GM23338 (cell line): ENCODE results near the gene MAGEA1. TPM values are rescaled to one million over a fixed set of nuclear protein-coding genes. Genes with fewer than 3 reads are reported as not detected.

Experiments used
- ATAC-seq: fragments of 200-7000 bp; cut with Tn5 transposase; 3 replicates; pipeline ENCODE4 v1.9.1; 2020
- DNase-seq: peaks from one replicate; pipeline ENCODE4 v3.0.0-alpha.2; 2015; ENCODE audit warnings: low spot score
- H2AFZ ChIP-seq: fragments of 200-600 bp; sonication (generic); 2 replicates; pipeline ENCODE4 v1.8.0; 2016; ENCODE audit warnings: antibody characterized with exemption, mild to moderate bottlenecking, moderate library complexity
- H3F3A ChIP-seq: fragments of 200-600 bp; sonication (generic); replicated peaks from 2 replicates; pipeline ENCODE4 v1.8.0; 2017; ENCODE audit warnings: antibody characterized with exemption, mixed run types, low read depth
- H3K27ac ChIP-seq: fragments of 200-600 bp; sonication (generic); 2 replicates; pipeline ENCODE4 v1.6.1; 2016; ENCODE audit warnings: low read depth
- H3K27me3 ChIP-seq: fragments of 200-600 bp; sonication (generic); 2 replicates; pipeline ENCODE4 v1.8.0; 2016; ENCODE audit warnings: mild to moderate bottlenecking, mixed run types, moderate library complexity; ENCODE audit not compliant: insufficient read depth
- H3K36me3 ChIP-seq: fragments of 200-600 bp; sonication (generic); 2 replicates; pipeline ENCODE4 v1.8.0; 2016; ENCODE audit warnings: mild to moderate bottlenecking; ENCODE audit not compliant: insufficient read depth
- H3K4me1 ChIP-seq: fragments of 200-600 bp; sonication (generic); 2 replicates; pipeline ENCODE4 v1.8.0; 2016; ENCODE audit warnings: mild to moderate bottlenecking, moderate library complexity; ENCODE audit not compliant: insufficient read depth
- H3K4me2 ChIP-seq: fragments of 200-600 bp; sonication (generic); 2 replicates; pipeline ENCODE4 v1.7.1; 2017; ENCODE audit warnings: mixed run types
- H3K4me3 ChIP-seq: fragments of 200-600 bp; sonication (generic); 2 replicates; pipeline ENCODE4 v1.6.1; 2016; ENCODE audit warnings: mixed run types
- H3K79me2 ChIP-seq: fragments of 200-600 bp; sonication (generic); replicated peaks from 2 replicates; pipeline ENCODE4 v1.8.0; 2017; ENCODE audit warnings: mild to moderate bottlenecking; ENCODE audit not compliant: insufficient read depth
- H3K9me2 ChIP-seq: fragments of 200-600 bp; sonication (generic); 2 replicates; pipeline ENCODE4 v1.8.0; 2017; ENCODE audit not compliant: insufficient read depth
- H4K20me1 ChIP-seq: fragments of 200-600 bp; sonication (generic); replicated peaks from 2 replicates; pipeline ENCODE4 v1.8.0; 2017; ENCODE audit warnings: mild to moderate bottlenecking; ENCODE audit not compliant: insufficient read depth
- H3K27ac Mint-ChIP-seq: 2 replicates; pipeline ENCODE4 v1.8.0; 2020; ENCODE audit warnings: inconsistent platforms, mild to moderate bottlenecking, moderate library complexity, mixed read lengths
- H3K27me3 Mint-ChIP-seq: 3 replicates; pipeline ENCODE4 v1.8.0; 2022; ENCODE audit warnings: low read depth, mild to moderate bottlenecking, moderate library complexity, mixed read lengths, inconsistent platforms; ENCODE audit not compliant: insufficient read depth, poor library complexity
- H3K36me3 Mint-ChIP-seq: 3 replicates; pipeline ENCODE4 v1.8.0; 2021; ENCODE audit warnings: low read depth, mild to moderate bottlenecking, inconsistent platforms, moderate library complexity, mixed read lengths
- H3K4me1 Mint-ChIP-seq: 3 replicates; pipeline ENCODE4 v1.8.0; 2020; ENCODE audit warnings: mild to moderate bottlenecking, inconsistent platforms, mixed read lengths
- H3K4me3 Mint-ChIP-seq: 3 replicates; pipeline ENCODE4 v1.8.0; 2021; ENCODE audit warnings: moderate library complexity, mild to moderate bottlenecking, inconsistent platforms, mixed read lengths
- H3K9me3 Mint-ChIP-seq: 3 replicates; pipeline ENCODE4 v1.8.0; 2020; ENCODE audit warnings: moderate library complexity, mild to moderate bottlenecking, inconsistent platforms, mixed read lengths
- CREB1 ChIP-seq: fragments of 250-450 bp; sonication (Bioruptor Pico); IDR thresholded peaks from 2 replicates; pipeline ENCODE4 v1.5.0; 2020; ENCODE audit warnings: low read depth, mild to moderate bottlenecking, moderate library complexity
- ETS1 ChIP-seq: IDR thresholded peaks from 2 replicates; pipeline ENCODE4 v1.6.1; 2016; ENCODE audit warnings: antibody characterized with exemption
- EZH2phosphoT487 ChIP-seq: fragments of 200-600 bp; sonication (generic); IDR thresholded peaks from one replicate; pipeline ENCODE4 v1.8.1; 2018; ENCODE audit warnings: antibody characterized with exemption; ENCODE audit not compliant: unreplicated experiment
- ZNF114 ChIP-seq: fragments of 250-450 bp; sonication (Bioruptor Pico); IDR thresholded peaks from 2 replicates; pipeline ENCODE4 v1.5.0; 2020; ENCODE audit warnings: mild to moderate bottlenecking, moderate library complexity
- polyA plus RNA-seq: library from polyadenylated mRNA; unstranded; fragments of >200 nt; fragmentation: Nextera tagmentation; extraction: Ambion mirVana; gene quantifications from 2 replicates; pipeline ENCODE4 v1.2.1, GENCODE V29; 2016
- total RNA-seq: library from RNA; depleted of rRNA; stranded (reverse); fragments of >200 nt; shearing (Covaris generic); gene quantifications from 2 replicates; pipeline ENCODE4 v1.2.3, GENCODE V29; 2014
- TF ChIP-seq, protein P1 (sequence below), 2 experiments: fragments of 200-600 bp in 1 of 2; sonication (generic) in 1 of 2; conservative IDR thresholded peaks; 2 replicates each; pipeline versions ENCODE4 v1.5.1 to v1.6.1; 2016 to 2017; ENCODE audit warnings: antibody characterized with exemption in 2 of 2, low read depth in 2 of 2, mild to moderate bottlenecking in 2 of 2, moderate library complexity in 1 of 2
- TF ChIP-seq, protein P2 (sequence below): fragments of 250-450 bp; sonication (Bioruptor Pico); IDR thresholded peaks from 2 replicates; pipeline ENCODE4 v1.5.0; 2020; ENCODE audit warnings: mild to moderate bottlenecking, moderate library complexity

The MAGEA1 gene
- total and polyA plus RNA-seq, 2 experiments from 2014 or later, result not detected

DNA sequence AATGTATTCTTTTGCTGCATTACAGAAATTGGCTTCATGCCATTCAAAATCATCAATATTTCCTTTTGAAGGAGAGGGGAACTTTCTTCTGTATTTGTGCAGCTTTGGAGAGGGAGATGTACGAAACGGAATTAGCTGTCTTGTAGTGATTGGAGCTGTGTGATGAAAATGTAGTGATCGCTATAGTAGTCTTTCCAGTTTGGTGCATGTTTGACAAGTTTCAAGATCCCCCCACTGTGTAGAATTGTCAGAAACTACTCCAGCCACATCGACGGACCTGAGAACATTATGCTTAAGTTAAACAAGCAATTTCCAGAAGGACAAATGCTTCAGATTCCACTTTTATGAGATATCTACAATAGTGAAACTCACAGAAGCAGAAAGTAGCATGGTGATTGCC, 21.6 kb upstream of the MAGEA1 start:
- no peak overlapping the region for H3K27ac Mint-ChIP-seq
- H3K4me3 ChIP-seq, result no peak overlapping the region
- H3K9me3 Mint-ChIP-seq, result no peaks in the 10 kb centered on the region

GRCh38 chrX:153158319-153158718, 20.8 kb upstream of the MAGEA1 start:
- no peaks in the 10 kb centered on the region for H3K4me1 Mint-ChIP-seq
- Histone ChIP-seq H2AFZ (no peak overlapping the region), H3K4me2 (no peak overlapping the region), H3K27me3 (no peaks in the 10 kb centered on the region), H3K4me3 (no peak overlapping the region), H3F3A (no peaks in the 10 kb centered on the region), H3K79me2 (no peaks in the 10 kb centered on the region), H3K4me1 (no peaks in the 10 kb centered on the region), H3K36me3 (no peaks in the 10 kb centered on the region), H4K20me1 (no peaks in the 10 kb centered on the region), H3K9me2 (no peaks in the 10 kb centered on the region), H3K27ac (no peak overlapping the region)
- no peak overlapping the region for H3K27ac Mint-ChIP-seq
- no peak overlapping the region for H3K4me3 Mint-ChIP-seq
- H3K27me3 Mint-ChIP-seq, result no peaks in the 10 kb centered on the region
- DNase-seq (no peak), ATAC-seq (no peak)
- H3K36me3 Mint-ChIP-seq, result no peaks in the 10 kb centered on the region
- H3K9me3 Mint-ChIP-seq, result no peaks in the 10 kb centered on the region
- TF ChIP-seq ZNF114 (CRISPR knock-in tag), result no peak
- TF ChIP-seq, protein P1, sequence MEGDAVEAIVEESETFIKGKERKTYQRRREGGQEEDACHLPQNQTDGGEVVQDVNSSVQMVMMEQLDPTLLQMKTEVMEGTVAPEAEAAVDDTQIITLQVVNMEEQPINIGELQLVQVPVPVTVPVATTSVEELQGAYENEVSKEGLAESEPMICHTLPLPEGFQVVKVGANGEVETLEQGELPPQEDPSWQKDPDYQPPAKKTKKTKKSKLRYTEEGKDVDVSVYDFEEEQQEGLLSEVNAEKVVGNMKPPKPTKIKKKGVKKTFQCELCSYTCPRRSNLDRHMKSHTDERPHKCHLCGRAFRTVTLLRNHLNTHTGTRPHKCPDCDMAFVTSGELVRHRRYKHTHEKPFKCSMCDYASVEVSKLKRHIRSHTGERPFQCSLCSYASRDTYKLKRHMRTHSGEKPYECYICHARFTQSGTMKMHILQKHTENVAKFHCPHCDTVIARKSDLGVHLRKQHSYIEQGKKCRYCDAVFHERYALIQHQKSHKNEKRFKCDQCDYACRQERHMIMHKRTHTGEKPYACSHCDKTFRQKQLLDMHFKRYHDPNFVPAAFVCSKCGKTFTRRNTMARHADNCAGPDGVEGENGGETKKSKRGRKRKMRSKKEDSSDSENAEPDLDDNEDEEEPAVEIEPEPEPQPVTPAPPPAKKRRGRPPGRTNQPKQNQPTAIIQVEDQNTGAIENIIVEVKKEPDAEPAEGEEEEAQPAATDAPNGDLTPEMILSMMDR (conservative IDR thresholded peaks at IDR 0.05; ENCODE audit: low read depth in 2 of 2), result no peak
- no peak for TF ChIP-seq CREB1 (CRISPR knock-in tag)
- no peak for TF ChIP-seq EZH2phosphoT487
- TF ChIP-seq ETS1, result no peak

More for the DNA sequence above, 21.6 kb upstream of the MAGEA1 start:
- Histone ChIP-seq H3K9me2 (no peaks in the 10 kb centered on the region), H3K27ac (no peak overlapping the region), H3F3A (no peaks in the 10 kb centered on the region), H2AFZ (no peak overlapping the region), H3K79me2 (no peaks in the 10 kb centered on the region), H3K36me3 (no peaks in the 10 kb centered on the region), H3K4me2 (no peak overlapping the region), H3K27me3 (no peaks in the 10 kb centered on the region), H3K4me1 (no peaks in the 10 kb centered on the region), H4K20me1 (no peaks in the 10 kb centered on the region)
- TF ChIP-seq, protein P2, sequence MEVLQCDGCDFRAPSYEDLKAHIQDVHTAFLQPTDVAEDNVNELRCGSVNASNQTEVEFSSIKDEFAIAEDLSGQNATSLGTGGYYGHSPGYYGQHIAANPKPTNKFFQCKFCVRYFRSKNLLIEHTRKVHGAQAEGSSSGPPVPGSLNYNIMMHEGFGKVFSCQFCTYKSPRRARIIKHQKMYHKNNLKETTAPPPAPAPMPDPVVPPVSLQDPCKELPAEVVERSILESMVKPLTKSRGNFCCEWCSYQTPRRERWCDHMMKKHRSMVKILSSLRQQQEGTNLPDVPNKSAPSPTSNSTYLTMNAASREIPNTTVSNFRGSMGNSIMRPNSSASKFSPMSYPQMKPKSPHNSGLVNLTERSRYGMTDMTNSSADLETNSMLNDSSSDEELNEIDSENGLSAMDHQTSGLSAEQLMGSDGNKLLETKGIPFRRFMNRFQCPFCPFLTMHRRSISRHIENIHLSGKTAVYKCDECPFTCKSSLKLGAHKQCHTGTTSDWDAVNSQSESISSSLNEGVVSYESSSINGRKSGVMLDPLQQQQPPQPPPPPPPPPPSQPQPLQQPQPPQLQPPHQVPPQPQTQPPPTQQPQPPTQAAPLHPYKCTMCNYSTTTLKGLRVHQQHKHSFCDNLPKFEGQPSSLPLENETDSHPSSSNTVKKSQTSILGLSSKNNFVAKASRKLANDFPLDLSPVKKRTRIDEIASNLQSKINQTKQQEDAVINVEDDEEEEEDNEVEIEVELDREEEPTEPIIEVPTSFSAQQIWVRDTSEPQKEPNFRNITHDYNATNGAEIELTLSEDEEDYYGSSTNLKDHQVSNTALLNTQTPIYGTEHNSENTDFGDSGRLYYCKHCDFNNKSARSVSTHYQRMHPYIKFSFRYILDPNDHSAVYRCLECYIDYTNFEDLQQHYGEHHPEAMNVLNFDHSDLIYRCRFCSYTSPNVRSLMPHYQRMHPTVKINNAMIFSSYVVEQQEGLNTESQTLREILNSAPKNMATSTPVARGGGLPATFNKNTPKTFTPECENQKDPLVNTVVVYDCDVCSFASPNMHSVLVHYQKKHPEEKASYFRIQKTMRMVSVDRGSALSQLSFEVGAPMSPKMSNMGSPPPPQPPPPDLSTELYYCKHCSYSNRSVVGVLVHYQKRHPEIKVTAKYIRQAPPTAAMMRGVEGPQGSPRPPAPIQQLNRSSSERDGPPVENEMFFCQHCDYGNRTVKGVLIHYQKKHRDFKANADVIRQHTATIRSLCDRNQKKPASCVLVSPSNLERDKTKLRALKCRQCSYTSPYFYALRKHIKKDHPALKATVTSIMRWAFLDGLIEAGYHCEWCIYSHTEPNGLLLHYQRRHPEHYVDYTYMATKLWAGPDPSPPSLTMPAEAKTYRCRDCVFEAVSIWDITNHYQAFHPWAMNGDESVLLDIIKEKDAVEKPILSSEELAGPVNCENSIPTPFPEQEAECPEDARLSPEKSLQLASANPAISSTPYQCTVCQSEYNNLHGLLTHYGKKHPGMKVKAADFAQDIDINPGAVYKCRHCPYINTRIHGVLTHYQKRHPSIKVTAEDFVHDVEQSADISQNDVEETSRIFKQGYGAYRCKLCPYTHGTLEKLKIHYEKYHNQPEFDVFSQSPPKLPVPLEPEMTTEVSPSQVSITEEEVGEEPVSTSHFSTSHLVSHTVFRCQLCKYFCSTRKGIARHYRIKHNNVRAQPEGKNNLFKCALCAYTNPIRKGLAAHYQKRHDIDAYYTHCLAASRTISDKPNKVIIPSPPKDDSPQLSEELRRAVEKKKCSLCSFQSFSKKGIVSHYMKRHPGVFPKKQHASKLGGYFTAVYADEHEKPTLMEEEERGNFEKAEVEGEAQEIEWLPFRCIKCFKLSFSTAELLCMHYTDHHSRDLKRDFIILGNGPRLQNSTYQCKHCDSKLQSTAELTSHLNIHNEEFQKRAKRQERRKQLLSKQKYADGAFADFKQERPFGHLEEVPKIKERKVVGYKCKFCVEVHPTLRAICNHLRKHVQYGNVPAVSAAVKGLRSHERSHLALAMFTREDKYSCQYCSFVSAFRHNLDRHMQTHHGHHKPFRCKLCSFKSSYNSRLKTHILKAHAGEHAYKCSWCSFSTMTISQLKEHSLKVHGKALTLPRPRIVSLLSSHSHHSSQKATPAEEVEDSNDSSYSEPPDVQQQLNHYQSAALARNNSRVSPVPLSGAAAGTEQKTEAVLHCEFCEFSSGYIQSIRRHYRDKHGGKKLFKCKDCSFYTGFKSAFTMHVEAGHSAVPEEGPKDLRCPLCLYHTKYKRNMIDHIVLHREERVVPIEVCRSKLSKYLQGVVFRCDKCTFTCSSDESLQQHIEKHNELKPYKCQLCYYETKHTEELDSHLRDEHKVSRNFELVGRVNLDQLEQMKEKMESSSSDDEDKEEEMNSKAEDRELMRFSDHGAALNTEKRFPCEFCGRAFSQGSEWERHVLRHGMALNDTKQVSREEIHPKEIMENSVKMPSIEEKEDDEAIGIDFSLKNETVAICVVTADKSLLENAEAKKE (CRISPR knock-in tag), result no peak
- DNase-seq (no peak), ATAC-seq (no peak)
- Mint-ChIP-seq H3K4me1 (no peaks in the 10 kb centered on the region), H3K4me3 (no peak overlapping the region), H3K36me3 (no peaks in the 10 kb centered on the region), H3K27me3 (no peaks in the 10 kb centered on the region)
